Measurements from ENCODE around the gene CRYAA.

CRYAA gene

DNA sequence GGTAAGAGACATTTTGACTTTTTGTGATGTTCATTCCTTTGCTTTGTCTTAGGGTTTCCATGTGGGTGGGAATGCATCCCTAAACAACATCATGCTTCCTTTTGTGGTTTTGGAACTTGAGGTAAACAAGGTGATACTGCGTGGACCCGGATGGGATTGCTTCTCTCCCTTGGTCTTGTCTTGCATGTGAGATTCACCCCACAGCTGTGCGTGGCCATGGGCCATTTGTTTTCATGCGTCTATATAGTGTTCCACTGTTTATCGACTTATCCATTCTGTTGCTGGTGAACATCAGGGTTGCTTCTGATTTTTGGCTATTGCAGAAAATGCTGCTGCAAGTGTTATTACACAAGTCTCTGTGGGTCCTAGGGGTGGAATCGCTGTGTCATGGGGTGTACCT lies 21.1 kb downstream of the CRYAA start:
- no peak for TF ChIP-seq CTCF (conservative IDR thresholded peaks at IDR 0.05; ENCODE audit: control insufficient read depth, insufficient read depth, low read depth, low read length)
- no peak for DNase-seq (ENCODE audit: low read depth)
- no peak overlapping the region for H3K4me3 ChIP-seq (ENCODE audit: control insufficient read depth, low read depth, low read length)

DNA sequence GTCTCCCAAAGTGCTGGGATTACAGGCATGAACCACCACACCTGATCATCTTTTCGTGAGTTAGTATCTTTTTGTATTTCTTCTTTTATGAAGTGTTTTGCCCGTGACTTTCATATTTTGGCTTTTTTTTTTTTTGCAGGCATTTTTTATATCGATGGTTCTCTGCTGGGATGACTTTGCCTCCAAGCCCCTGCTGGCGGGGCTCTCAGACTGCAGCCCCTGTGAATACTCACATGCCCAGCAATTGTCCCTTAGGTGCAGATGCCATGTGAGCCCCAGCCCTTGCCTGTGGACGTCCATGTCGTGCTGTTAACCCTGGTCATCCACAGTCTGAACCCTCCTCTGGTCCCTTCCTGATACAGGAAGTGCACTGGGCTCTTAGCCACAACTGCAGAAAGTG lies 21.7 kb downstream of the CRYAA start:
- no peak for TF ChIP-seq CTCF (conservative IDR thresholded peaks at IDR 0.05; ENCODE audit: control insufficient read depth, insufficient read depth, low read depth, low read length)
- no peak overlapping the region for H3K4me3 ChIP-seq (ENCODE audit: control insufficient read depth, low read depth, low read length)
- DNase-seq (ENCODE audit: low read depth), result no peak

- H3K4me3 ChIP-seq (ENCODE audit: control insufficient read depth, low read depth, low read length), result no peak overlapping the region
- no peak for DNase-seq (ENCODE audit: low read depth)
- TF ChIP-seq CTCF (conservative IDR thresholded peaks at IDR 0.05; ENCODE audit: control insufficient read depth, insufficient read depth, low read depth, low read length), result no peak
Measured at GRCh38 chr21:43190951-43191350, 22.1 kb downstream of the CRYAA start.

GRCh38 chr21:43191521-43191920 lies 22.7 kb downstream of the CRYAA start:
- no peak for TF ChIP-seq CTCF (conservative IDR thresholded peaks at IDR 0.05; ENCODE audit: control insufficient read depth, insufficient read depth, low read depth, low read length)
- DNase-seq (ENCODE audit: low read depth), result no peak
- H3K4me3 ChIP-seq (ENCODE audit: control insufficient read depth, low read depth, low read length), result no peak overlapping the region

DNA sequence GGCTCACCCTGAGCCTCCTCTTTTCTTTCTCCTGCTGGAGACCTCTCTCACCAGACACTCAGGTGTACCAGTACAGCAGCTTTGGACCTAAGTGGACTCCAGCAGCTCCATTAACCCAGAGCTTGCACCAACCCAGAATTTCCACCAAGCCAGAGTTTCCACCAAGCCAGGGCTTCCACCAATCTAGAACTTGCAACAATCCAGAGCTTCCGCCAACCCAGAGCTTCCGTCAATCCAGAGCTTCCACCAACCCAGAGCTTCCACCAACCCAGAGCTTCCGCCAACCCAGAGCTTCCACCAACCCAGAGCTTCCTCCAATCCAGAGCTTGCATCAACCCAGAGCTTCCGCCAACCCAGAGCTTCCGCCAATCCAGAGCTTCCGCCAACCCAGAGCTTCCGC lies 23.2 kb downstream of the CRYAA start:
- no peak for DNase-seq (ENCODE audit: low read depth)
- TF ChIP-seq CTCF (conservative IDR thresholded peaks at IDR 0.05; ENCODE audit: control insufficient read depth, insufficient read depth, low read depth, low read length), result no peak
- H3K4me3 ChIP-seq (ENCODE audit: control insufficient read depth, low read depth, low read length), result no peak overlapping the region

DNA sequence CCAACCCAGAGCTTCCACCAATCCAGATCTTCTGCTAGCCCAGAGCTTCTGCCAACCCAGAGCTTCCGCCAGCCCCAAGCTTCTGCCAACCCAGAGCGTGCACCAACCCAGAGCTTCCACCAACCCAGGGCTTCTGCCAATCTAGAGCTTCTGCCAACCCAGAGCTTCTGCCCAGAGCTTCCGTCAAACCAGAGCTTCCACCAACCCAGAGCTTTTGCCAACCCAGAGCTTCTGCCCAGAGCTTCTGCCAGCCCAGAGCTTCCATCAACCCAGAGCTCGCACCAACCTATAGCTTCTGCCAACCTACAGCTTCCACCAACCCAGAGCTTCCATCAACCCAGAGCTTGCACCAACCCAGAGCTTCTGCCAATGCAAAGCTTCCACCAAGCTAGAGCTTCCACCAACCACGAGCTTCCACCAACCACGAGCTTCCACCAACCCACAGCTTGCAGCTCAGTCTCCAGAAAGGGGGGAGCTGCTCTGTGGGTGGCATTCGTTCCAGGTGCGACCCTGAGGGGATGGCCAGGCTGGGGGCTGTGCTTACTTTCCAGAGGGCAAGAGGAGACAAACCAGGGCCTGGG lies 23.8 kb downstream of the CRYAA start:
- no peak overlapping the region for H3K4me3 ChIP-seq (ENCODE audit: control insufficient read depth, low read depth, low read length)
- DNase-seq (ENCODE audit: low read depth), result no peak
- no peak for TF ChIP-seq CTCF (conservative IDR thresholded peaks at IDR 0.05; ENCODE audit: control insufficient read depth, insufficient read depth, low read depth, low read length)

DNA sequence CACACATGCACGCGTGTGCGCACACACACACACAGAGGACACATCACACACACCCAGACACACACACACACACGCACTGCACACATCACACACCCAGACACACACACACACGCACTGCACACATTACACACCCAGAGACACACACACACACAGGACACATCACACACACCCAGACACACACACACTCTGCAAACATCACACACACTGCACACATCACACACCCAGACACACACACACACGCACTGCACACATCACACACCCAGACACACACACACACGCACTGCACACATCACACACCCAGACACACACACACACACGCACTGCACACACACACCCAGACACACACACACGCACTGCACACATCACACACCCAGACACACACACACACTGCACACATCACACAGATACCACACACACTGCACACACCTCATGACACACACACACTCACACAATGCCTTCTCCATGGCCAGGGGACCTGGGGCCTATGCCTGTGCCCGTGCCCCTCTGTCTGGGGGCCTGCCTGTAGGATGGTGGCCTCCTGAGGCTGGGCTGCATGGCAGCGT lies 24.4 kb downstream of the CRYAA start:
- TF ChIP-seq CTCF (conservative IDR thresholded peaks at IDR 0.05; ENCODE audit: control insufficient read depth, insufficient read depth, low read depth, low read length), result no peak
- H3K4me3 ChIP-seq (ENCODE audit: control insufficient read depth, low read depth, low read length), result no peak overlapping the region
- no peak for DNase-seq (ENCODE audit: low read depth)

Measured in fibroblast of mammary gland (primary cell).